H1 (cell line): ENCODE results near the gene ADAMTS4.

ENCODE experiments used
- CHD2 ChIP-seq: IDR thresholded peaks from 2 replicates; pipeline ENCODE4 v1.6.1; 2012; ENCODE audit warnings: low read length, improper control_type of control experiment
- POLR2A ChIP-seq, 2 experiments: IDR thresholded peaks; 1 replicate in 1 of 2; 2 replicates in 1 of 2; pipeline ENCODE4 v1.6.1; 2011; ENCODE audit warnings: low read depth in 2 of 2, low read length in 2 of 2, mild to moderate bottlenecking in 2 of 2; ENCODE audit errors: control extremely low read depth in 1 of 2
- RFX5 ChIP-seq: IDR thresholded peaks from 2 replicates; pipeline ENCODE4 v1.6.1; 2011; ENCODE audit warnings: low read depth, low read length, improper control_type of control experiment, borderline replicate concordance
- TEAD4 ChIP-seq: IDR thresholded peaks from 2 replicates; pipeline ENCODE4 v1.6.1; 2012; ENCODE audit warnings: low read depth, low read length, inconsistent platforms, mixed read lengths
- TF ChIP-seq, protein P1 (sequence below), 3 experiments: IDR thresholded peaks; 1 replicate in 2 of 3; 2 replicates in 1 of 3; pipeline versions ENCODE4 v1.5.1 to v1.6.1; 2011; ENCODE audit warnings: low read length in 3 of 3, mild to moderate bottlenecking in 3 of 3, inconsistent platforms in 2 of 3, low read depth in 1 of 3, moderate library complexity in 1 of 3; ENCODE audit not compliant: insufficient read depth in 1 of 3; ENCODE audit errors: control extremely low read depth in 1 of 3

DNA sequence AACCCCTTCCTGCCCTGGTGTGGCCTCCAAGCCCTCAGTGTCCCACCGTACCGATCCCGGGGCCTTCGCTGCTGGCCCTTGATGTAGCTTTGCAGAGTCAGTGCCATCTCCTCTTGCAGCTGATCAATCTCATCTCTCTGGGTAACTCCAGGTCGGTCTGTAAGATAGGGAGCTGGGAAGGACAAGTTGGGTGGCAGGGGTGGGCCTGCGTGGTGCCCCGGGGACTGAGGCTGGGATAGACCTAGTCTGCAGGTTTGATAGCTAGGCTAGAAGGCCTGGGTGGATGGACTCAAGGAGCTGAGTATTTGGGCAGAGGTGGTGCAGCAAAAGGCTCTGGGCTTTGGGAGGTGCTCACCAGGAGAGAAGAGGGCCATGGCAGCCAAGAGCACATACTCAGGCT lies 31.9 kb upstream of the ADAMTS4 start:
- TF ChIP-seq POLR2A (IDR thresholded peaks at IDR 0.05; ENCODE audit: control extremely low read depth in 1 of 2, low read depth in 2 of 2, low read length in 2 of 2) (no peak), RFX5 (no peak), TEAD4 (no peak), CHD2 (no peak)
- TF ChIP-seq, protein P1, sequence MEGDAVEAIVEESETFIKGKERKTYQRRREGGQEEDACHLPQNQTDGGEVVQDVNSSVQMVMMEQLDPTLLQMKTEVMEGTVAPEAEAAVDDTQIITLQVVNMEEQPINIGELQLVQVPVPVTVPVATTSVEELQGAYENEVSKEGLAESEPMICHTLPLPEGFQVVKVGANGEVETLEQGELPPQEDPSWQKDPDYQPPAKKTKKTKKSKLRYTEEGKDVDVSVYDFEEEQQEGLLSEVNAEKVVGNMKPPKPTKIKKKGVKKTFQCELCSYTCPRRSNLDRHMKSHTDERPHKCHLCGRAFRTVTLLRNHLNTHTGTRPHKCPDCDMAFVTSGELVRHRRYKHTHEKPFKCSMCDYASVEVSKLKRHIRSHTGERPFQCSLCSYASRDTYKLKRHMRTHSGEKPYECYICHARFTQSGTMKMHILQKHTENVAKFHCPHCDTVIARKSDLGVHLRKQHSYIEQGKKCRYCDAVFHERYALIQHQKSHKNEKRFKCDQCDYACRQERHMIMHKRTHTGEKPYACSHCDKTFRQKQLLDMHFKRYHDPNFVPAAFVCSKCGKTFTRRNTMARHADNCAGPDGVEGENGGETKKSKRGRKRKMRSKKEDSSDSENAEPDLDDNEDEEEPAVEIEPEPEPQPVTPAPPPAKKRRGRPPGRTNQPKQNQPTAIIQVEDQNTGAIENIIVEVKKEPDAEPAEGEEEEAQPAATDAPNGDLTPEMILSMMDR (IDR thresholded peaks at IDR 0.05; ENCODE audit: control extremely low read depth in 1 of 3, insufficient read depth in 1 of 3, low read depth in 1 of 3, low read length in 3 of 3), result no peak
